Limb (tissue), 2 donors: ENCODE data around the gene OMG.
"Not testable (repeated sequence)": the region's sequence is repeated elsewhere in the genome, so short reads cannot be mapped to it uniquely, and the experiment has no call there.

ENCODE experiments used
- DNase-seq, 2 donors: peaks; one replicate each; pipeline ENCODE4 v3.0.0-alpha.2; 2016; ENCODE audit errors: extremely low spot score in 2 of 2

Gene OMG

GRCh38 chr17:31262923-31263322 lies 34.1 kb downstream of the OMG start:
- DNase-seq: not testable (repeated sequence)

DNA sequence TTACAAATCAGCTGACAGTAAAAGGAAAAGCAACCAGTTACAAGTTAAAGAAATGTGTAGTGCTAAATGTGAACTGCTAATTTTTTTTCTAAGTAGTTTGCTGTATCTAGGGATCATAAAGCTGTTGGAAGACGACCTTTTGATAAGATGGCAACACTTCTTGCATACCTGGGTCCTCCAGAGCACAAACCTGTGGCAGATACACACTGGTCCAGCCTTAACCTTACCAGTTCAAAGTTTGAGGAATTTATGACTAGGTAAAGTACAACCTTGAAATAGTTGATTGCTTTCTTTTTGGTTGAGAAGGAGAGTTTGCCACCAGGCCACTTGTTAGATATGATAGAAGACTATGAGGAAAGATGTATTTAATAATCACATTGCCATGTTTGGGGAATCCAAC lies 35.4 kb downstream of the OMG start:
- no peak for DNase-seq

DNA sequence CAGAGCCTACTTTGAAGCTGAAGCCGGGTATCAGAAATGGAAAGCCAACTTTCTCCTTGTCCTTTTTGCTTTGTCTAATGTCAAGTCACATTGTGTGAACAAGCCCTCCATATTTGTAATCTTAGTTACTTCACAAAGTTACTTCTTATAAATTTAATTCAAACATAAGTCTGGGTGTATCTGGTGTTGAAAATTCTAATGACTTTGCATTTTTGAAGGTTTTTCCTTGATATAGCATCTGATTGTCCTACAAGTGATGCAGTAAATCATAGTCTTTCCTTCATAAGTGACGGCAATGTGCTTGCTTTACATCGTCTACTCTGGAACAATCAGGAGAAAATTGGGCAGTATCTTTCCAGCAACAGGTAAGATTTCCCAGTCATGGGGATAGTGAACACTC lies 36.9 kb downstream of the OMG start:
- no peak for DNase-seq

DNA sequence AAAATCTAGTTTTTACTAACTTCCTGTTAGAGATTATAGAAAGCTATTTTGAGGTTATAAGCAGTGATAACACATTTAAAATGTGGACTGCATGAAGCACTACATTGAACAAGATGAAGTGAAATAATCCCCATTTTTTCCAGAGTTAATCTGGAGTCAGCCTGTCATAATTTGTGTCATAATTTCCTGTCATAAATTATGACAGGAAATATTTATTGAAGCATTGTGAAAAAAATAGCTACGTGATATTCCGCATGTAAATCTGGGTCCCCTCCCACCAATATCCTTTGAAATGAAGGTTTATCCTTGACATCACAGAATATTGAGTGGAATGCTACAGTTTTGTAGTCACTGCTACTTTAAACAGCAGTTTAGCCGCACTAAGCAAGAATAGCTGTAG lies 40.1 kb downstream of the OMG start:
- DNase-seq: no peak

- DNase-seq: no peak
Measured at GRCh38 chr17:31254654-31255053, 42.4 kb downstream of the OMG start.

GRCh38 chr17:31252741-31253140 lies 44.3 kb downstream of the OMG start:
- no peak for DNase-seq

- DNase-seq: no peak
Measured at GRCh38 chr17:31251970-31252328, 45.1 kb downstream of the OMG start.

- DNase-seq: no peak
Measured at GRCh38 chr17:31251105-31251969, 45.7 kb downstream of the OMG start.

DNA sequence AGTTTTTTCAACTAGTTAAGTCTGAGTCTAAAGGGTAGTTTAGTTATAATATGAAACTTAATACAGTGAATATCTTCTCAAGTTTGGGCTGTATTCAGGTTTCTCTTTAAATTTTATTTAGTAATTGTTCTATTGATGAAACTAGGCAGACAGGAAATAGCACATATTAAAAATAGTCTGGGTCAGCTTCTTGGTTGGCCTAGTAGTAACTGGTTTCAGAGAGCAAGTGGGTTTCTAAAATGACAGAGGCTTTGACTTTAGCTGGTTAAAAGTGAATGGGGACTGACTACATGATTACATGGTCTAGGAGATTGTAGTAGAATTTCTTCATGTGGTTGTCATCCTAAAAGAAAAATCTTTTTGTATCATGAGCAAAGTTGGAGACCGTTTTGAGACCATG lies 46.8 kb downstream of the OMG start:
- no peak for DNase-seq

GRCh38 chr17:31249835-31250141 lies 47.3 kb downstream of the OMG start:
- no peak for DNase-seq

DNA sequence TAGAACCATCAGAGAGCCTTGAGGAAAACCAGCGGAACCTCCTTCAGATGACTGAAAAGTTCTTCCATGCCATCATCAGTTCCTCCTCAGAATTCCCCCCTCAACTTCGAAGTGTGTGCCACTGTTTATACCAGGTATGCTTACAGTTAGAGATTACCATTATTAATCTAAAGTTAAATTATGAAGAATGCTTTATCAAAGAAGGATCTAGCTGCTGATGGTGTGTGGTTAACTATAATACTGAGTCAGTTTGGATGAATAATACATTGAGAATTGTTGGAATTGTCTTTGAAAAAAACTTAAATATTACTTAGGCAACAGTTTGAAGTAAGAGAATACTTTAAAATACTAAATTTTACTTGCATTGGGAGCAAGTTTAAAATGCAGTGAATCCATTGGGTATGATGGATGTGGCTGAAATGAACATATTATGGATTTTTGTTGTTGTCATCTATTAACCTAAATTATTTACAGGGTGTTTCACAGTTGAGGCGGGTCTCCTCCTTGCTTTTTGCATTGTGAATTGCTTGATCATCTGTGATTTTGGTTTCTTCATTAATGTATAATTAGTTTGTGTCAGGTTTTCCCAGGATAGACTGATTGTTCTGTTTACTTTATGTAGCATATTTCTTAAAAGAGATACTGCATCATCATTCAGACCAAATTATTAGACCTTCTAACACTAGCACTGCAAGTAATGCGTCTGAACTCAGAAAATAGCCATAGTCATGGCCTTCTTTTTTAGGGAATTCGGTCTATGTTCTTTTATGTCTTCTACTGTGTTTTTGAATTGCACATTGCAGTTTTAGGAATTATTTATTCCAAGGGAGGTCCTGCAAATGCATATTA lies 47.8 kb downstream of the OMG start:
- DNase-seq: no peak
